Activated T-helper 17 cell treated with anti-CD3 and anti-CD28 coated beads, Interleukin-2, amount 50 U/mL, for 72 hours (primary cell): ENCODE measurements around the gene NOX5. TPM values are rescaled to one million over a fixed set of nuclear protein-coding genes. Genes with fewer than 3 reads are reported as not detected.
"Not testable (repeated sequence)": the region's sequence is repeated elsewhere in the genome, so short reads cannot be mapped to it uniquely, and the experiment has no call there.

Source experiments
- ATAC-seq: fragments of 150-1000 bp; cut with Tn5 transposase; replicated peaks from 2 replicates; pipeline ENCODE4 v1.10.0; 2021; ENCODE audit warnings: mild to moderate bottlenecking, moderate library complexity
- H3K27ac Mint-ChIP-seq: one replicate; pipeline ENCODE4 v1.8.0; 2022; ENCODE audit warnings: mixed read lengths
- H3K27me3 Mint-ChIP-seq: one replicate; pipeline ENCODE4 v1.8.0; 2022; ENCODE audit warnings: mixed read lengths
- H3K36me3 Mint-ChIP-seq: one replicate; pipeline ENCODE4 v1.8.0; 2022; ENCODE audit warnings: low read depth, mild to moderate bottlenecking, mixed read lengths
- H3K4me1 Mint-ChIP-seq: one replicate; pipeline ENCODE4 v1.8.0; 2022; ENCODE audit warnings: mixed read lengths
- H3K4me3 Mint-ChIP-seq: one replicate; pipeline ENCODE4 v1.8.0; 2022; ENCODE audit warnings: mild to moderate bottlenecking, mixed read lengths
- H3K9me3 Mint-ChIP-seq: one replicate; pipeline ENCODE4 v1.8.0; 2022; ENCODE audit warnings: mixed read lengths
- total RNA-seq, 2 donors: library from RNA; stranded (reverse); gene quantifications; one replicate each; pipeline ENCODE4 v1.2.3, GENCODE V29; 2022

The NOX5 gene
- total RNA-seq, 2 donors from 2014 or later = not detected

DNA sequence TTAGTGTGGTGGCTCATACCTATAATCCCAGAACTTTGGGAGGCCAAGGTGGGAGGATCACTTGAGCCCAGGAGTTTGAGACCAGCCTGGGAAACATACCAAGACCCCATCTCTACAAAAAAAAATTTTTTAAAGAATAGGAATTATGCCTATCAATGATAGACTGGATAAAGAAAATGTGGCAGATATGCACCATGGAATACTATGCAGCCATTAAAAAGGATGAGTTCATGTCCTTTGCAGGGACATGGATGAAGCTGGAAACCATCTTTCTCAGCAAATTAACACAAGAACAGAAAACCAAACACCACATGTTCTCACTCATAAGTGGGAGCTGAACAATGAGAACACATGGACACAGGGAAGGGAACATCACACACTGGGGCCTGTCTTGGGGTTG lies 54.8 kb downstream of the NOX5 start:
- H3K4me1 Mint-ChIP-seq = not testable (repeated sequence)

GRCh38 chr15:69069996-69070395 lies 55.5 kb downstream of the NOX5 start:
- ATAC-seq = no peak
- Mint-ChIP-seq H3K4me3 (no peak overlapping the region), H3K27ac (no peak overlapping the region), H3K27me3 (peaks cover 21% of the 10 kb centered on the region), H3K4me1 (peaks cover 3% of the 10 kb centered on the region), H3K36me3 (no peaks in the 10 kb centered on the region), H3K9me3 (no peaks in the 10 kb centered on the region)

More for the DNA sequence above, 54.8 kb downstream of the NOX5 start:
- H3K36me3 Mint-ChIP-seq, H3K9me3 Mint-ChIP-seq, H3K4me3 Mint-ChIP-seq, ATAC-seq, H3K27ac Mint-ChIP-seq: not testable (repeated sequence)
- H3K27me3 Mint-ChIP-seq = peaks cover 16% of the 10 kb centered on the region

DNA sequence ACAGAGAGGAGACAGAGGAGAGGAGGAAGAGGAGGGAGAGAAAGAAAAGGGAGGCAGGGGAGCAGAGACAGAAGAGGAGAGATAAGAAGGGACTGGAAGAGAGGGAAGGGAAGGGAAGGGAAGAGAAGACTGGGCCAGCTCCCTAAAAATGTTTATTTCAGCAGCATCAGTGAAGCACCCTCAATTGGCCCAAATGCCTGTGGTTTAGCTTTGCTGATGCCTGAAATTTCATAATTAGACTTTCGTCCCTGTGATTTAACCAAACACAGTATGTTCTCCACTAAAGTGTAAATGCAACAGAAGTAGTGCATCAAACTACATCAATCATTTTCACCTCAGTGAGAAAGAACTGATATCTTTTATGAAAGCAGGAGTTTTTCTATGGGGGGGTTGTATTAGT lies 55.9 kb downstream of the NOX5 start:
- H3K4me3 Mint-ChIP-seq = no peak overlapping the region
- no peaks in the 10 kb centered on the region for H3K9me3 Mint-ChIP-seq
- peaks cover 4% of the 10 kb centered on the region for H3K4me1 Mint-ChIP-seq
- ATAC-seq = no peak
- no peak overlapping the region for H3K27ac Mint-ChIP-seq
- H3K36me3 Mint-ChIP-seq = no peaks in the 10 kb centered on the region
- peaks cover 22% of the 10 kb centered on the region for H3K27me3 Mint-ChIP-seq

- Mint-ChIP-seq H3K9me3 (no peaks in the 10 kb centered on the region), H3K4me3 (no peak overlapping the region), H3K27me3 (peaks cover 28% of the 10 kb centered on the region), H3K27ac (no peak overlapping the region), H3K36me3 (no peaks in the 10 kb centered on the region), H3K4me1 (peaks cover 4% of the 10 kb centered on the region)
- no peak for ATAC-seq
Measured at GRCh38 chr15:69071260-69071659, 56.8 kb downstream of the NOX5 start.

DNA sequence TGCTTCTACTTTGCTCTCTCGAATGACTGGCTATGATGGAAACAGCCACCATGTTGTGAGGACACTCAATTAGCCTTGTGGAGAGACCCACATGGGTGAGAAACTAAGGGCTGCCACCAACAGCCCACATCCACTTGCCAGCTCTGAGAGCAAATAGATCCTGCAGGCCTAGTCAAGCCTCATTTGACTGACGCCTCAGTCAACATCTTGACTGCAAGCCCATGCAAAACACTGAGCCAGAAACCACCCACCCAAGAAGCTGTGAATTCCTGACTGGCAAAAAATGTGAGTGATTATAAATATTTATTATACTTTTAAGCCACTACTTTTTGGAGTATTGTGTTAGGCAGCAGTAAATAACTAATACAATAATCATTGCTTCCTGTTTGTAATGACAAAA lies 58.4 kb downstream of the NOX5 start:
- H3K36me3 Mint-ChIP-seq = no peaks in the 10 kb centered on the region
- H3K9me3 Mint-ChIP-seq = no peaks in the 10 kb centered on the region
- peaks cover 4% of the 10 kb centered on the region for H3K4me1 Mint-ChIP-seq
- no peak overlapping the region for H3K4me3 Mint-ChIP-seq
- H3K27ac Mint-ChIP-seq = no peak overlapping the region
- ATAC-seq = no peak
- peaks cover 28% of the 10 kb centered on the region for H3K27me3 Mint-ChIP-seq

DNA sequence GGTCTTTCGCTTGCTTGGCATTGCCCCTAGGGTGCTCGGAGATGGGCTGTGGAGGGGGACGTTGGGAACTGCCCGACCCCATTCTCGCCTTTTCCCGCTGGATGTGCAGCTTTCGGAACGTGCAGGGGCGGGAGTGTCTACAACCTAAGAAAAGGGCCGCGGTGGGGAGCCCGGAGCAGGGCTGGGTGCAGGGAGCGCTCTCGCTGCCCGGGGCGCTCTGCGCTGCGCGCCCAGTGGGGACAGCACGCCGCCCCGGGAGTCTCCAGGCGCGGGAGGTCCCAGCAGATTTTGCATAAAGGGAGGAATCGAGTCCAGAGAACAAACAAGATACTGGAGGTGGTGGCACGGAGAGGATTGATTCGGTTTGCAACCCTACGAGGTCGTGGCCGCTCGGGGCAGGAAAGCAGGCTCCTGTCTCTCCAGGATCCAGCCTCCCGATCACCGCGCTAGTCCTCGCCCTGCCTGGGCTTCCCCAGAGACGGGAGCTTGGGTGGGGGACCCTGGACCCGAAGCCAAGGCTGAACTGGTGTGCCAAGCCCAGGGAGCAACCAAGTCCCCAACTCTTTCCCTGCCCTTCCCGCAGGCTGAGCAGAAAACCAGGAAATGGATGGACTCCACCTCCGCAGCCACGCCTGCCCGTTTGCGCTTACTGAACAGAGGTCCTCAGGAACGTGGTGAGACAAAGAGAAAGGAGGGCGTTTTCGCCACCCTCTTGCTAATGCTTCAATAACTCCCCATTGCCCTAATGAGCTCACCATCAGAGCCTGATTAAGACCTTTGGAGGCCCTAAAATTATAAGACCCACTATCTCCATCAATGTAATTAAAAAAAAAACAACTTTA lies 59.7 kb downstream of the NOX5 start:
- Mint-ChIP-seq H3K36me3 (no peaks in the 10 kb centered on the region), H3K9me3 (no peaks in the 10 kb centered on the region), H3K27ac (no peak overlapping the region), H3K4me1 (peaks cover 4% of the 10 kb centered on the region), H3K27me3 (peaks cover 28% of the 10 kb centered on the region), H3K4me3 (peak overlapping the region; percentile 42)
- ATAC-seq = no peak

DNA sequence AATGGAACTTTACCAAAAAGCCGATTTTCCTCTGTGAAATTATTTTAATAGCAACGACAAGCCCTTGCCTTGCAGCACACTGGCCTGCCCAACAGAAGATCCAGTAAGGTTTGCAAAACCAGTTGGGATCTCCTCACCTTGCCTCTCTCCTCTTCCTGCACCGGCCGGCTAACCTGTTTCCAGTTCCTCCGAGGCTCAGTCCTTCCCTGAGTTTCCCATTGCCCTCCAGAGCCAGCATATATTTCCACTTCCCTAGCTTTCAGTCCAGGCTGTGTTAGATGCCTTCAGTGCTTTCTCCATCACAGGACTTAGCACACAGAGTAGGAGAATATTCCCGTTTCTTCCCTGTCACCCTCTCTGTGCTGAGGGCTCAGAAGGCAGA lies 60.3 kb downstream of the NOX5 start:
- ATAC-seq = no peak
- Mint-ChIP-seq H3K4me1 (peaks cover 4% of the 10 kb centered on the region), H3K27me3 (peaks cover 28% of the 10 kb centered on the region), H3K36me3 (no peaks in the 10 kb centered on the region), H3K9me3 (no peaks in the 10 kb centered on the region), H3K27ac (no peak overlapping the region), H3K4me3 (peak overlapping the region; percentile 42)

- H3K27me3 Mint-ChIP-seq = peaks cover 28% of the 10 kb centered on the region
- peaks cover 4% of the 10 kb centered on the region for H3K4me1 Mint-ChIP-seq
- H3K27ac Mint-ChIP-seq = no peak overlapping the region
- no peaks in the 10 kb centered on the region for H3K36me3 Mint-ChIP-seq
- no peak for ATAC-seq
- H3K4me3 Mint-ChIP-seq = no peak overlapping the region
- H3K9me3 Mint-ChIP-seq = no peaks in the 10 kb centered on the region
Measured at GRCh38 chr15:69075440-69075839, 60.9 kb downstream of the NOX5 start.

- Mint-ChIP-seq H3K4me3 (no peak overlapping the region), H3K4me1 (peaks cover 4% of the 10 kb centered on the region), H3K27ac (no peak overlapping the region), H3K9me3 (no peaks in the 10 kb centered on the region), H3K27me3 (peaks cover 29% of the 10 kb centered on the region), H3K36me3 (no peaks in the 10 kb centered on the region)
- ATAC-seq = no peak
Measured at GRCh38 chr15:69076756-69077155, 62.3 kb downstream of the NOX5 start.

DNA sequence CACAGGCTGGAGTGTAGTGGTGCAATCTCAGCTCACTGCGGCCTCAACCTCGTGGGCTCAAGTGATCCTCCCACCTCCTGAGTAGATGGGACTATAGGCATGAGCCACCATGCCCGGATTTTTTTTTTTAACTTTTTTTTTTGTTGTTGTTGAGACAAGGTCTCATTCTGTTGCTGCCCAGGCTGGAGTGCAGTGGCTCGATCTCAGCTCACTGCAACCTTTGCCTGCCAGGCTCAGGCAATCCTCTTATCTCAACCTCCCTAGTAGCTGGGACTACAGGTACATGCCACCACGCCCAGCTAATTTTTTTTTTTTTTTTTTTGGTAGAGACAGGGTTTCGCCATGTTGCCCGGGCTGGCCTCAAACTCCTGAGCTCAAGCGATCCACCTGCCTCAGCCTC lies 64.1 kb downstream of the NOX5 start:
- H3K36me3 Mint-ChIP-seq = no peaks in the 10 kb centered on the region
- H3K4me1 Mint-ChIP-seq = peaks cover 13% of the 10 kb centered on the region
- no peak for ATAC-seq
- no peak overlapping the region for H3K27ac Mint-ChIP-seq
- H3K9me3 Mint-ChIP-seq = no peaks in the 10 kb centered on the region
- H3K4me3 Mint-ChIP-seq = no peak overlapping the region
- H3K27me3 Mint-ChIP-seq = peaks cover 19% of the 10 kb centered on the region

- Mint-ChIP-seq H3K27ac (no peak overlapping the region), H3K27me3 (peaks cover 10% of the 10 kb centered on the region), H3K36me3 (no peaks in the 10 kb centered on the region), H3K4me1 (peaks cover 17% of the 10 kb centered on the region), H3K9me3 (no peaks in the 10 kb centered on the region), H3K4me3 (no peak overlapping the region)
- ATAC-seq = no peak
Measured at GRCh38 chr15:69080295-69081248, 66.1 kb downstream of the NOX5 start.

GRCh38 chr15:69081310-69082004 lies 67.0 kb downstream of the NOX5 start:
- Mint-ChIP-seq H3K36me3 (no peaks in the 10 kb centered on the region), H3K4me3 (no peak overlapping the region), H3K9me3 (no peaks in the 10 kb centered on the region), H3K27ac (no peak overlapping the region), H3K27me3 (peaks cover 9% of the 10 kb centered on the region), H3K4me1 (peaks cover 17% of the 10 kb centered on the region)
- no peak for ATAC-seq

GRCh38 chr15:69082021-69082502 lies 67.6 kb downstream of the NOX5 start:
- Mint-ChIP-seq H3K27ac (peak overlapping the region; percentile 13), H3K4me1 (peaks cover 17% of the 10 kb centered on the region), H3K27me3 (peaks cover 10% of the 10 kb centered on the region), H3K36me3 (no peaks in the 10 kb centered on the region), H3K4me3 (no peak overlapping the region), H3K9me3 (no peaks in the 10 kb centered on the region)
- ATAC-seq = no peak

GRCh38 chr15:69082554-69082953 lies 68.1 kb downstream of the NOX5 start:
- Mint-ChIP-seq H3K4me3 (no peak overlapping the region), H3K36me3 (no peaks in the 10 kb centered on the region), H3K27ac (peak overlapping the region; percentile 13), H3K27me3 (peaks cover 13% of the 10 kb centered on the region), H3K9me3 (no peaks in the 10 kb centered on the region), H3K4me1 (peaks cover 17% of the 10 kb centered on the region)
- ATAC-seq = peak; percentile 71
